Measurements from ENCODE around the gene ZNF423. TPM values are rescaled to one million over a fixed set of nuclear protein-coding genes. Genes with fewer than 3 reads are reported as not detected.

ZNF423 gene
- total RNA-seq, 1 donor from 2014 or later, result 10.6 TPM

DNA sequence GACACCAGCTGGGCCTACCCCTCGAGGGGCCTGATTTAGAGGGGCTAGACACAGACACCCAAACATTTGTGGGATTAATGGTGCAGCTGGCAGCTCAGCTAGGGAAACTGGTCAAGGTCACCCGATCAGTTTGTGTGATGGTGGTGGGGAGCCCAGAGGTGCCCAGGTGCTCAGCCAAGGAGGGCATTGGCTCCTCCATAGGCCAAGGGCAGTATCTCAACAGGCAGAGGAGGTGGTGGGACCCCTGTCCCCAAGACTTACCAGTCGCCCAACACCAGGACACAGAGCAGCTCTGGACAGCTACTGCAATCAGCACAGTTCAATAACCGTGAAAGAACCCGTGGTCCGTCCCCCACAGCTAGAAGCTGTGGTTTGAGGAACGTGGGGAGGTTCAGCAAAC, 361.4 kb downstream of the ZNF423 start:
- H3K4me1 Mint-ChIP-seq (ENCODE audit: low read depth, unreplicated experiment), result no peaks in the 10 kb centered on the region
- H3K27ac ChIP-seq (ENCODE audit: low read depth, low read length), result no peak overlapping the region
- no peak overlapping the region for H2AFZ ChIP-seq (ENCODE audit: low read depth, low read length)
- peaks cover 13% of the 10 kb centered on the region for H3K36me3 Mint-ChIP-seq (ENCODE audit: low read depth, unreplicated experiment)
- peaks cover 3% of the 10 kb centered on the region for H3K4me1 ChIP-seq (ENCODE audit: insufficient read depth, low read length)
- DNase-seq (ENCODE audit: low read depth) (no peak), FAIRE-seq (no peak)
- H3K9me3 Mint-ChIP-seq (ENCODE audit: unreplicated experiment), result no peaks in the 10 kb centered on the region
- H3K27me3 ChIP-seq (ENCODE audit: insufficient read depth, low read length), result no peaks in the 10 kb centered on the region
- TF ChIP-seq EZH2 (IDR thresholded peaks at IDR 0.05; ENCODE audit: insufficient read depth, low read length), result no peak
- TF ChIP-seq, protein P1, sequence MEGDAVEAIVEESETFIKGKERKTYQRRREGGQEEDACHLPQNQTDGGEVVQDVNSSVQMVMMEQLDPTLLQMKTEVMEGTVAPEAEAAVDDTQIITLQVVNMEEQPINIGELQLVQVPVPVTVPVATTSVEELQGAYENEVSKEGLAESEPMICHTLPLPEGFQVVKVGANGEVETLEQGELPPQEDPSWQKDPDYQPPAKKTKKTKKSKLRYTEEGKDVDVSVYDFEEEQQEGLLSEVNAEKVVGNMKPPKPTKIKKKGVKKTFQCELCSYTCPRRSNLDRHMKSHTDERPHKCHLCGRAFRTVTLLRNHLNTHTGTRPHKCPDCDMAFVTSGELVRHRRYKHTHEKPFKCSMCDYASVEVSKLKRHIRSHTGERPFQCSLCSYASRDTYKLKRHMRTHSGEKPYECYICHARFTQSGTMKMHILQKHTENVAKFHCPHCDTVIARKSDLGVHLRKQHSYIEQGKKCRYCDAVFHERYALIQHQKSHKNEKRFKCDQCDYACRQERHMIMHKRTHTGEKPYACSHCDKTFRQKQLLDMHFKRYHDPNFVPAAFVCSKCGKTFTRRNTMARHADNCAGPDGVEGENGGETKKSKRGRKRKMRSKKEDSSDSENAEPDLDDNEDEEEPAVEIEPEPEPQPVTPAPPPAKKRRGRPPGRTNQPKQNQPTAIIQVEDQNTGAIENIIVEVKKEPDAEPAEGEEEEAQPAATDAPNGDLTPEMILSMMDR (IDR thresholded peaks at IDR 0.05; ENCODE audit: insufficient read depth, low read depth, low read length), result no peak
- no peak overlapping the region for H3K9ac ChIP-seq (ENCODE audit: low read length)
- H3K36me3 ChIP-seq (ENCODE audit: insufficient read depth, low read length), result no peaks in the 10 kb centered on the region
- peaks cover 22% of the 10 kb centered on the region for H3K27me3 Mint-ChIP-seq (ENCODE audit: low read depth, unreplicated experiment)
- H3K4me3 ChIP-seq (ENCODE audit: insufficient read depth, low read depth, low read length), result no peak overlapping the region
- no peaks in the 10 kb centered on the region for H3K79me2 ChIP-seq (ENCODE audit: insufficient read depth, low read length)
- H3K4me3 Mint-ChIP-seq (ENCODE audit: unreplicated experiment), result no peak overlapping the region
- H3K4me2 ChIP-seq (ENCODE audit: low read length), result no peak overlapping the region
- H3K27ac Mint-ChIP-seq (ENCODE audit: unreplicated experiment), result no peak overlapping the region
- H3K9me3 ChIP-seq (ENCODE audit: insufficient read depth, low read depth, low read length), result no peaks in the 10 kb centered on the region
- no peaks in the 10 kb centered on the region for H4K20me1 ChIP-seq (ENCODE audit: insufficient read depth, low read length)

DNA sequence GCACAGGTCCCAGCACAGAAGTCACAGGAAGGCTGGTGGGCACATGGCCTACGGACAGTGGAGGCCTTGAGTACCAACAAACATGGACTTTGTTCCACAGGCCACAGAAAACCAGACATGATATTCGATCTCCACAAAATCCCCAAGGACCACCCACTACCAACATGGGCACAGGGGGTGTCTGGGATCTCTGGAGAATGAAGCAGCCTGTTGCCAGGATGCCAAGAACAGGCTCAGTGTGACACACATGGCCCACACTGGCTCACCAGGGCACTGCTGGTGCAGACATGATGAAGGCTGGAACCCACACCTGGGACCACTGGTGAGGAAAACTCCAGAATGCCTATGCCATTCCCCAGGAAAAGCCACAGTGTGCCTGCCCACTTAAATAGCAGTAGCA, 362.1 kb downstream of the ZNF423 start:
- Histone ChIP-seq H3K27ac (ENCODE audit: low read depth, low read length) (no peak overlapping the region), H4K20me1 (ENCODE audit: insufficient read depth, low read length) (no peaks in the 10 kb centered on the region), H3K4me3 (ENCODE audit: insufficient read depth, low read depth, low read length) (no peak overlapping the region), H3K27me3 (ENCODE audit: insufficient read depth, low read length) (no peaks in the 10 kb centered on the region), H3K36me3 (ENCODE audit: insufficient read depth, low read length) (no peaks in the 10 kb centered on the region), H3K9me3 (ENCODE audit: insufficient read depth, low read depth, low read length) (no peaks in the 10 kb centered on the region), H3K9ac (ENCODE audit: low read length) (no peak overlapping the region), H3K4me2 (ENCODE audit: low read length) (no peak overlapping the region), H3K4me1 (ENCODE audit: insufficient read depth, low read length) (peaks cover 3% of the 10 kb centered on the region), H3K79me2 (ENCODE audit: insufficient read depth, low read length) (no peaks in the 10 kb centered on the region), H2AFZ (ENCODE audit: low read depth, low read length) (no peak overlapping the region)
- TF ChIP-seq, protein P1 (IDR thresholded peaks at IDR 0.05; ENCODE audit: insufficient read depth, low read depth, low read length), result no peak
- TF ChIP-seq EZH2 (IDR thresholded peaks at IDR 0.05; ENCODE audit: insufficient read depth, low read length), result no peak
- peaks cover 13% of the 10 kb centered on the region for H3K36me3 Mint-ChIP-seq (ENCODE audit: low read depth, unreplicated experiment)
- no peak overlapping the region for H3K4me3 Mint-ChIP-seq (ENCODE audit: unreplicated experiment)
- no peak overlapping the region for H3K27ac Mint-ChIP-seq (ENCODE audit: unreplicated experiment)
- DNase-seq (ENCODE audit: low read depth) (no peak), FAIRE-seq (no peak)
- H3K9me3 Mint-ChIP-seq (ENCODE audit: unreplicated experiment), result no peaks in the 10 kb centered on the region
- peaks cover 22% of the 10 kb centered on the region for H3K27me3 Mint-ChIP-seq (ENCODE audit: low read depth, unreplicated experiment)
- no peaks in the 10 kb centered on the region for H3K4me1 Mint-ChIP-seq (ENCODE audit: low read depth, unreplicated experiment)

DNA sequence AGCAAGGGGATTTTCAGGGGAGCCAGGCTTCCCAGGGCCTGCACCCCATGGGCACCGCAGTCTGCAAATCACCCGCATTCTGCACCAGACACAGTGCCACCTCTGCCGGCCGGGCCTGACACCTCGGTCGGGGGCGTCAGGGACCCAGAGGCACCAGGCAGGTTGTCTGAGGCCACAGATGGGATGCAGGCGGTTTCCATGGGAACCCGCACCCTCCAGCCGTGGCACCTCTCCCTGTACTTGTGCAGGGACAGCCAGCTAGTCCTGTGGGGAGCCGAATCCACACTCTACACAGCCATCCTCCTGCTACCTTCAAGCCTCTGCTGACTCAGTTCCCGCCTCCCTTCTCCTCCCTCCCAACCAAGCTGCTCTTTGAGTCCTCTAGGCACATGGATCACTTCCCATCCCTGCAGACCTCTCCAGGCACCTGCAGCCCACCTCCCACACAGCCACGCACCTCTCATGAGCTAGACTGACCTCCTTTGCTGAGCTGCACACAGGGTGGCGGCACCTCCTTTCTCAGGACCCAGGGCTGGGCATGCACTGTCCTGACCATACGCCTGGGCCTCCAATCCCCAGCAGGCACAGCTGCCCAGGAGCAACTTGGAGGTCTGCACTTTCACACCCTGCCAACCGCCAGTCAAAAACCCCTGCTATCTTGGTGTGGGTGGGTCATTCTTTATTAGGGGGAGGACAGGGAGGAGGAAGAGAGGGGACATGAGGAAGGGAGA, 362.9 kb downstream of the ZNF423 start:
- Histone ChIP-seq H3K9me3 (ENCODE audit: insufficient read depth, low read depth, low read length) (no peaks in the 10 kb centered on the region), H3K27ac (ENCODE audit: low read depth, low read length) (no peak overlapping the region), H4K20me1 (ENCODE audit: insufficient read depth, low read length) (no peaks in the 10 kb centered on the region), H3K4me2 (ENCODE audit: low read length) (no peak overlapping the region), H2AFZ (ENCODE audit: low read depth, low read length) (no peak overlapping the region), H3K79me2 (ENCODE audit: insufficient read depth, low read length) (no peaks in the 10 kb centered on the region), H3K4me1 (ENCODE audit: insufficient read depth, low read length) (peaks cover 3% of the 10 kb centered on the region), H3K36me3 (ENCODE audit: insufficient read depth, low read length) (no peaks in the 10 kb centered on the region), H3K4me3 (ENCODE audit: insufficient read depth, low read depth, low read length) (no peak overlapping the region), H3K27me3 (ENCODE audit: insufficient read depth, low read length) (no peaks in the 10 kb centered on the region), H3K9ac (ENCODE audit: low read length) (no peak overlapping the region)
- Mint-ChIP-seq H3K27ac (ENCODE audit: unreplicated experiment) (no peak overlapping the region), H3K36me3 (ENCODE audit: low read depth, unreplicated experiment) (peaks cover 11% of the 10 kb centered on the region), H3K9me3 (ENCODE audit: unreplicated experiment) (no peaks in the 10 kb centered on the region), H3K4me1 (ENCODE audit: low read depth, unreplicated experiment) (no peaks in the 10 kb centered on the region), H3K27me3 (ENCODE audit: low read depth, unreplicated experiment) (peaks cover 22% of the 10 kb centered on the region), H3K4me3 (ENCODE audit: unreplicated experiment) (no peak overlapping the region)
- FAIRE-seq, result no peak
- no peak for DNase-seq (ENCODE audit: low read depth)
- TF ChIP-seq, protein P1 (IDR thresholded peaks at IDR 0.05; ENCODE audit: insufficient read depth, low read depth, low read length), result no peak
- TF ChIP-seq EZH2 (IDR thresholded peaks at IDR 0.05; ENCODE audit: insufficient read depth, low read length), result no peak

Data from astrocyte (in vitro differentiated cells and primary cell).